Activated CD8-positive, alpha-beta T cell treated with anti-CD3 and anti-CD28 coated beads, Interleukin-2, amount 10 ng/mL, durations not matched to agents 7 days and 5 days (primary cell): Measurements from ENCODE around the gene SPON1. TPM values are rescaled to one million over a fixed set of nuclear protein-coding genes. Genes with fewer than 3 reads are reported as not detected.
A peak's percentile ranks its signal among the peaks of the same experiment; 100 is the strongest.

ENCODE experiments used
- ATAC-seq: fragments of 150-1000 bp; cut with Tn5 transposase; one replicate; pipeline ENCODE4 v1.10.0; 2021; ENCODE audit warnings: moderate library complexity
- CTCF ChIA-PET: fragments of 350-600 bp; sonication (Branson Sonifier 250); formaldehyde crosslinking; loops from one replicate; lab custom pipeline; 2021; ENCODE audit warnings: antibody characterized with exemption; lab: Charles Lee
- POLR2A ChIA-PET: fragments of 350-600 bp; sonication (Branson Sonifier 250); formaldehyde crosslinking; loops from one replicate; lab custom pipeline; 2021; ENCODE audit warnings: antibody characterized with exemption; lab: Charles Lee
- DNase-seq: peaks from one replicate; pipeline ENCODE4 v3.0.0-alpha.2; 2020
- H3K27ac Mint-ChIP-seq: one replicate; pipeline ENCODE4 v1.8.0; 2021; ENCODE audit warnings: mild to moderate bottlenecking, mixed read lengths
- H3K27me3 Mint-ChIP-seq: one replicate; pipeline ENCODE4 v1.8.0; 2021; ENCODE audit warnings: low read depth, mixed read lengths
- H3K36me3 Mint-ChIP-seq: one replicate; pipeline ENCODE4 v1.8.0; 2021; ENCODE audit warnings: low read depth, mixed read lengths
- H3K4me1 Mint-ChIP-seq: one replicate; pipeline ENCODE4 v1.8.0; 2021; ENCODE audit warnings: low read depth, mixed read lengths
- H3K4me3 Mint-ChIP-seq: one replicate; pipeline ENCODE4 v1.8.0; 2021; ENCODE audit warnings: mild to moderate bottlenecking, mixed read lengths
- H3K9me3 Mint-ChIP-seq: one replicate; pipeline ENCODE4 v1.8.0; 2022; ENCODE audit warnings: mixed read lengths; ENCODE audit not compliant: insufficient read depth
- total RNA-seq, 2 experiments: library from RNA; stranded (reverse); gene quantifications; one replicate each; pipeline ENCODE4 v1.2.3, GENCODE V29; 2021

SPON1 gene
- total RNA-seq, 2 experiments from 2014 or later = 0.42 to 0.47 TPM

DNA sequence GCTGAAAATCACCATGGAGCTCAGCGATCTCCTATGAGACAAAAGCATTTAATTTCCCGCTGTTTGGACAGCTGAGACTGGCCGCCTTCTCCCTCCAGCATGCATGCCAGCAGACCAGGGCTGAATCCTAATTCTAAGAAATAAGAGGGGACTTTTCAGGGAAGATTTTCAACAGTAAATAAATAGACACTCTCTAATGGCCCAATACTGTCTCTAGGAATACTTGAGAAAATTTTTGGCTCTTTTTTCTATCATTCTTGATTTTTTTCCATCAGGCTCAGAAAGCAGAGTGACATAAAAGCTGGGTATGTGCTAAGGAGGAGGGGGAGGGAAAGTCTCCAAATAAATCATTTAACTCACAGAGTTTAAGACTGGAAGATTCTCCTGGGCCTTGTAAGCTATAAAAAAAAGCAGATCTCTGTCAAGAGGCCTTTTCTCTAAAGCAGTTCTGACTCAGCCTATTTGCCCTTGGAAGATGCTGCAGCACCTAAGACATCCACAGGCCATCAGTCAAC, 17.6 kb upstream of the SPON1 start:
- CTCF ChIA-PET = interaction anchor here (0.7 to 4.5 kb wide), 4 partner anchors 11 to 305 kb away, joined by 3 to 42 read pairs (median 5); no protein-coding TSS in a partner anchor
- Mint-ChIP-seq H3K4me3 (no peak overlapping the region), H3K36me3 (peaks cover 3% of the 10 kb centered on the region), H3K27ac (no peak overlapping the region), H3K4me1 (peaks cover 45% of the 10 kb centered on the region), H3K27me3 (peaks cover 12% of the 10 kb centered on the region), H3K9me3 (no peaks in the 10 kb centered on the region)
- DNase-seq (no peak), ATAC-seq (no peak)
- POLR2A ChIA-PET = no interaction called here

DNA sequence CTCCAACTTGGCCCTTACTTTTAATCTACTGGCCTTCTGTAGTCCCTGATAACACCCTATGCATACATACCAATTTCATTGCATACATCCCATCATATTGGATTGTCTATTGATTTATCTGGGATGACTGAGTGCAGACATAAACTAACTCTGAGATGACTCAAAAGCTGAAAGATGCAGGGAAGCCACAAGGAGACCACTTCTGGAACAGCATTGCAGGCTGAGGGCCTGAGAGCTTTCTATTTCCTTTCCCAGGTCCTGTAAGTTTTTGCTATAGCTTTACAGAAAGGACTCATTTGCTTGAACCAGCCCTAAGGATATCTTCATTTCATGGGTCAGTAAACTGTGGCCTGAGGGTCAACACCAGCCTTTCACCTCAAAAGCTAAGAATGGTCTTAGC, 15.1 kb upstream of the SPON1 start:
- H3K27me3 Mint-ChIP-seq = peaks cover 17% of the 10 kb centered on the region
- peaks cover 24% of the 10 kb centered on the region for H3K4me1 Mint-ChIP-seq
- ChIA-PET POLR2A (no interaction called here), CTCF (interaction anchor here (2.1 to 4.5 kb wide), 4 partner anchors 9 to 302 kb away, joined by 7 to 42 read pairs (median 11); no protein-coding TSS in a partner anchor)
- DNase-seq (no peak), ATAC-seq (no peak)
- no peak overlapping the region for H3K27ac Mint-ChIP-seq
- H3K36me3 Mint-ChIP-seq = peaks cover 3% of the 10 kb centered on the region
- no peaks in the 10 kb centered on the region for H3K9me3 Mint-ChIP-seq
- H3K4me3 Mint-ChIP-seq = no peak overlapping the region

DNA sequence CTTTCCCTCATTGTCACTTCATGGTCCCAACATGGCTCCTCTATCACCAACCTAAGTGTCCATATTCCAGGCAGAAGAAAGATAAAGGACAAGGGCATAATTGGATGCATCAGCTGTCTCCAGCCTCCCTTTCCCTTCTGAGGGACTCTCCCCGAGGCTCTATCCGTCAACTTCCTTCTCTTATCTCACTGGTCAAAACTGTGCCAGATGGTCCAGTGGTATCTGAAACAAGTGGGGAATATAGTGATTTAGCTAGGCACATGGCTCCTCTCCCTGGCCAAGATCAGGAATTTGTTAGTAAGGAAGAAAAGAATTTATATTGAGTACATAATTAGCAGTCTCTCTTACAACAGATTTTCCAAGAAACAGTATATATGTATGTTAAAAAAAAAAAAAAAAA, 12.6 kb upstream of the SPON1 start:
- ATAC-seq (no peak), DNase-seq (no peak)
- no peak overlapping the region for H3K4me3 Mint-ChIP-seq
- POLR2A ChIA-PET = no interaction called here
- peaks cover 3% of the 10 kb centered on the region for H3K36me3 Mint-ChIP-seq
- peaks cover 23% of the 10 kb centered on the region for H3K27me3 Mint-ChIP-seq
- CTCF ChIA-PET = interaction anchor here (1.0 kb wide), 1 partner anchor 174 kb away, joined by 3 read pairs; no protein-coding TSS in a partner anchor
- no peak overlapping the region for H3K27ac Mint-ChIP-seq
- H3K4me1 Mint-ChIP-seq = peaks cover 15% of the 10 kb centered on the region
- no peaks in the 10 kb centered on the region for H3K9me3 Mint-ChIP-seq

- DNase-seq (no peak), ATAC-seq (no peak)
- Mint-ChIP-seq H3K4me1 (peaks cover 10% of the 10 kb centered on the region), H3K36me3 (peaks cover 1% of the 10 kb centered on the region), H3K27ac (no peak overlapping the region), H3K9me3 (no peaks in the 10 kb centered on the region), H3K27me3 (peaks cover 23% of the 10 kb centered on the region), H3K4me3 (no peak overlapping the region)
- ChIA-PET POLR2A (interaction anchor here (1.3 kb wide), 1 partner anchor 11 kb away, joined by 3 read pairs; no protein-coding TSS in a partner anchor), CTCF (interaction anchor here (1.2 to 2.2 kb wide), 5 partner anchors 10 to 196 kb away, joined by 3 to 9 read pairs (median 6); partner anchors contain the start of gene SPON1)
These were observed 10.3 kb upstream of the SPON1 start for GRCh38 chr11:13952221-13952620.

GRCh38 chr11:13952668-13953067, 9.9 kb upstream of the SPON1 start:
- H3K36me3 Mint-ChIP-seq = no peaks in the 10 kb centered on the region
- H3K4me3 Mint-ChIP-seq = no peak overlapping the region
- peaks cover 5% of the 10 kb centered on the region for H3K4me1 Mint-ChIP-seq
- peaks cover 23% of the 10 kb centered on the region for H3K27me3 Mint-ChIP-seq
- POLR2A ChIA-PET = no interaction called here
- H3K27ac Mint-ChIP-seq = no peak overlapping the region
- no peaks in the 10 kb centered on the region for H3K9me3 Mint-ChIP-seq
- ATAC-seq (no peak), DNase-seq (no peak)
- CTCF ChIA-PET = interaction anchor here (1.2 to 2.2 kb wide), 5 partner anchors 10 to 196 kb away, joined by 3 to 9 read pairs (median 6); partner anchors contain the start of gene SPON1

GRCh38 chr11:13954591-13954990, 7.9 kb upstream of the SPON1 start:
- H3K36me3 Mint-ChIP-seq = no peaks in the 10 kb centered on the region

DNA sequence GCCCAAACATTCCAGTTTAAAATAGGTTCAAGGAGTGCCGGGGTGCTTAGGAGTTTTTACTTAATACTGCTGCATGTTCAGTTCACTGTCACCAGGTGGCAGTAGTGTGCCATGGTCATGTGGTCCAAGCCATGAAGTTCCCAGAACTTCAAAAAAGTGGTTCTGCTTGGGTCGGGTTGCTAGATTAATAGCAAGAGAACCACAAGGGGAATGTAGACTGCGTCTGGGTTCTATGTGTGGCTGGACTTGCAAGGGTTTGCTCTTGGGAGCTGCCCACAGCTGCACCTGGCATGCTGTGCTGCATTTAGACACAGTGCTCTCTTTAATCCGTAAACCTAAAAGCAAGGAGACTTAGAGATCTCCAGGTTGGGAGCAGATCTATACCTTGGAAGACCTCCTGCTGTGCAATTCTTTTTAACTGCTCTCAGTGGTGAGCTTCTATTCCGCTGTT, 6.5 kb upstream of the SPON1 start:
- no peak overlapping the region for H3K27ac Mint-ChIP-seq
- ATAC-seq = peak; percentile 58
- DNase-seq = peak; percentile 69
- no peak overlapping the region for H3K4me3 Mint-ChIP-seq
- ChIA-PET CTCF (interaction anchor here (0.6 to 6.8 kb wide), 29 partner anchors 9 to 500 kb away, joined by 3 to 60 read pairs (median 4); no protein-coding TSS in a partner anchor), POLR2A (no interaction called here)
- H3K27me3 Mint-ChIP-seq = peaks cover 30% of the 10 kb centered on the region
- no peaks in the 10 kb centered on the region for H3K9me3 Mint-ChIP-seq
- H3K4me1 Mint-ChIP-seq = no peaks in the 10 kb centered on the region
- no peaks in the 10 kb centered on the region for H3K36me3 Mint-ChIP-seq

More at GRCh38 chr11:13954591-13954990, 7.9 kb upstream of the SPON1 start:
- ChIA-PET POLR2A (interaction anchor here (0.5 kb wide), 1 partner anchor 8 kb away, joined by 3 read pairs; no protein-coding TSS in a partner anchor), CTCF (interaction anchor here (0.7 to 6.8 kb wide), 11 partner anchors 8 to 298 kb away, joined by 3 to 60 read pairs (median 10); no protein-coding TSS in a partner anchor)
- Mint-ChIP-seq H3K4me3 (no peak overlapping the region), H3K27me3 (peaks cover 26% of the 10 kb centered on the region), H3K4me1 (no peaks in the 10 kb centered on the region), H3K27ac (no peak overlapping the region), H3K9me3 (no peaks in the 10 kb centered on the region)
- DNase-seq = no peak
- ATAC-seq = no peak

GRCh38 chr11:13956988-13957387, 5.5 kb upstream of the SPON1 start:
- DNase-seq (no peak), ATAC-seq (no peak)
- CTCF ChIA-PET = interaction anchor here (0.7 to 6.8 kb wide), 25 partner anchors 8 to 499 kb away, joined by 3 to 60 read pairs (median 5); no protein-coding TSS in a partner anchor
- POLR2A ChIA-PET = no interaction called here
- Mint-ChIP-seq H3K36me3 (no peaks in the 10 kb centered on the region), H3K27me3 (peaks cover 36% of the 10 kb centered on the region), H3K27ac (no peak overlapping the region), H3K9me3 (no peaks in the 10 kb centered on the region), H3K4me1 (peaks cover under 1% of the 10 kb centered on the region), H3K4me3 (no peak overlapping the region)

DNA sequence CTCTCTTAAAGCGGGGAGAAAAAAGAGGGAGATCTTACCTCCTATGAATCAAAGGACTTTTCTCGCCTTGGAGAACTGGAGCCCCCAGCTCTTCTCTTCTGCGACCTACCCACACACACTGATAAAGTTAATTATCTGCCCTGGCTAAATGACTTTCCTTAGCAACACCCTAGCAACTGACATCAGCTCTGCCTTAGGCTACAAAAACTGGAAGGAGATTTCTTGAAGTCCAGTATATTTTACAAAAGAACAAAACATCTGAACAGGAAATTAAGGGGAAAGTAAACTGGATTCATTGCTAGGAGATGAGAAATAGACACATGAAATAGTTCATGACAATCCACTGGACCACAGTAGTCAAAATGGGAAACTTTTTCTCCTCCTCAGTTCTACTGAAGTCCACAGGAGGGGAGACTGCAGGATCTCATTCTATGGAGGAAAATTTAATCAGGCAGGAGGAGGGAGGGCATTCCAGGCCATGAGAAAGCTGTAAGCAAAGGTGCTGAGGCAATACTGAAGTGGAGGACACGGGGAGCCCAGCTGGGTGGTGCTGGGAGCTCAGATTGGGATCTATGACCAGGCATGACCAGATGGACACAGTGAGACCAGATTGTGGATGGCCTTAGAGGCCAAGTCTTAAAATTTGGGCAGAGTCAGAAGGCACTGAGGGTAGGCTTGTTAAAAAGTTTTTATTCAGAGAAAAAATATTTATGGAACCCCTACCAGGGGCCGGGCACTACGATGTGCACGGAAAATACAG, 3.7 kb upstream of the SPON1 start:
- H3K27ac Mint-ChIP-seq = no peak overlapping the region
- ATAC-seq (no peak), DNase-seq (no peak)
- ChIA-PET CTCF (interaction anchor here (0.7 to 6.8 kb wide), 7 partner anchors 12 to 294 kb away, joined by 3 to 60 read pairs (median 42); no protein-coding TSS in a partner anchor), POLR2A (no interaction called here)
- H3K9me3 Mint-ChIP-seq = no peaks in the 10 kb centered on the region
- H3K27me3 Mint-ChIP-seq = peaks cover 41% of the 10 kb centered on the region
- peaks cover 6% of the 10 kb centered on the region for H3K4me1 Mint-ChIP-seq
- no peak overlapping the region for H3K4me3 Mint-ChIP-seq
- H3K36me3 Mint-ChIP-seq = no peaks in the 10 kb centered on the region

DNA sequence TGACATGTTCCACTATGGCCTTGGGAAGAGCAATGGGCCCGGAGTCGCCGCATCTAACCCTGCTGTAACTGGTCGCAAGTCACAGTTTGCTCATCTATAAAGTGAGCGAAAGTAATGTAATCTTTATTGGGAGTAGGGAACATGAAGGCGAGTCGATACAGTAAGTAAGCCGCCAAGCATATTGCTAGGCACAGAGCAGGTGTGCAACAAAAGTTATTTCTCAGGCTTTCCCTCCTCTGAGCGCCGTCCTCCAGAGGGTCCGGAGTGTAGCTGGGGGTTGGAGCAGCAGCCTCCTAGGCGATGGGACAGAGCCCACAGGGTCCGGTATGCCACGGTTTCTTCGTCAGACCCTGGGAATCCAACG, 343 bp upstream of the SPON1 start:
- Mint-ChIP-seq H3K27me3 (peaks cover 68% of the 10 kb centered on the region), H3K4me3 (peak overlapping the region; percentile 26), H3K9me3 (no peaks in the 10 kb centered on the region), H3K4me1 (peaks cover 11% of the 10 kb centered on the region), H3K36me3 (no peaks in the 10 kb centered on the region), H3K27ac (peak overlapping the region; percentile 14)
- ChIA-PET POLR2A (no interaction called here), CTCF (interaction anchor here (0.6 to 5.8 kb wide), 10 partner anchors 9 to 493 kb away, joined by 3 to 37 read pairs (median 4); no protein-coding TSS in a partner anchor)
- ATAC-seq (no peak), DNase-seq (no peak)

- H3K36me3 Mint-ChIP-seq = no peaks in the 10 kb centered on the region
- peak overlapping the region; percentile 59 for H3K4me3 Mint-ChIP-seq
- H3K9me3 Mint-ChIP-seq = no peaks in the 10 kb centered on the region
- ATAC-seq (peak; percentile 61), DNase-seq (peak; percentile 55)
- peaks cover 11% of the 10 kb centered on the region for H3K4me1 Mint-ChIP-seq
- ChIA-PET CTCF (interaction anchor here (1.2 to 5.8 kb wide), 8 partner anchors 7 to 492 kb away, joined by 3 to 37 read pairs (median 6); no protein-coding TSS in a partner anchor), POLR2A (no interaction called here)
- peaks cover 76% of the 10 kb centered on the region for H3K27me3 Mint-ChIP-seq
- H3K27ac Mint-ChIP-seq = no peak overlapping the region
These were observed 836 bp downstream of the SPON1 start for GRCh38 chr11:13963169-13963948.
